Parietal lobe (tissue), 2 donors: ENCODE measurements around the gene EGFL7. TPM values are rescaled to one million over a fixed set of nuclear protein-coding genes. Genes with fewer than 3 reads are reported as not detected.

Experiments
- small RNA-seq: library from RNA; depleted of rRNA; stranded (forward); fragments of <200 nt; gene quantifications from one replicate; pipeline ENCODE3, GENCODE V24; 2014; ENCODE audit warnings: low replicate concordance
- total RNA-seq: library from RNA; depleted of rRNA; stranded (reverse); fragments of >200 nt; gene quantifications from one replicate; pipeline ENCODE4 v1.2.3, GENCODE V29; 2014

Gene EGFL7
- 12.8 TPM for total RNA-seq

GRCh38 chr9:136662656-136663581, at the start of gene EGFL7:
EGFL7 (plus strand) TSS chr9:136662916; CDS start chr9:136668283, 5,367 bp downstream.

GRCh38 chr9:136686794-136687711, 24.3 kb downstream of the EGFL7 start, which contains the start of gene AGPAT2:
AGPAT2 (minus strand) TSS chr9:136687457; CDS start chr9:136687357, 100 bp downstream.

GRCh38 chr9:136711751-136712689, 49.3 kb downstream of the EGFL7 start, which contains the start of gene DIPK1B:
DIPK1B (plus strand) TSS chr9:136712572; CDS start chr9:136712666, 94 bp downstream.

Small RNAs within 50 kb of the gene (small RNA-seq; reads per million reads assigned to genes)
- 658 reads per million, percentile 98 among the genes with 10 or more reads in this experiment for gene MIR126

Other genes starting within 250 kb of the EGFL7 start
- 19.7 TPM for gene INPP5E, start 223.1 kb upstream of the EGFL7 start, total RNA-seq
- 29.7 TPM for gene SEC16A, start 179.9 kb upstream of the EGFL7 start, total RNA-seq
- gene NOTCH1, start 116.9 kb upstream of the EGFL7 start, total RNA-seq = 57.6 TPM
- gene AGPAT2, start 24.5 kb downstream of the EGFL7 start, total RNA-seq = 1.9 TPM
- gene DIPK1B, start 49.7 kb downstream of the EGFL7 start, total RNA-seq = 37.9 TPM
- gene LCN10, start 80.0 kb downstream of the EGFL7 start, total RNA-seq = not detected
- gene LCN6, start 85.6 kb downstream of the EGFL7 start, total RNA-seq = not detected
- gene LCN8, start 95.3 kb downstream of the EGFL7 start, total RNA-seq = not detected
- gene LCN15, start 101.6 kb downstream of the EGFL7 start, total RNA-seq = not detected
- 15.7 TPM for gene TMEM141, start 128.4 kb downstream of the EGFL7 start, total RNA-seq
- gene CCDC183, start 133.4 kb downstream of the EGFL7 start, total RNA-seq = 6.3 TPM
- gene RABL6, start 145.0 kb downstream of the EGFL7 start, total RNA-seq = 54.5 TPM
- gene AJM1, start 179.6 kb downstream of the EGFL7 start, total RNA-seq = 1.9 TPM
- gene PHPT1, start 186.5 kb downstream of the EGFL7 start, total RNA-seq = 77.6 TPM
- 11.3 TPM for gene MAMDC4, start 189.4 kb downstream of the EGFL7 start, total RNA-seq
- 135 TPM for gene EDF1, start 203.4 kb downstream of the EGFL7 start, total RNA-seq
- gene TRAF2, start 223.6 kb downstream of the EGFL7 start, total RNA-seq = 11.6 TPM